22Rv1 (cell line): ENCODE measurements around the gene NGDN.

ENCODE experiments used
- H3K27ac ChIP-seq: fragments of 450-650 bp; 2 replicates; pipeline ENCODE4 v1.5.1; 2017
- ZFX ChIP-seq: fragments of 450-650 bp; IDR thresholded peaks from 2 replicates; pipeline ENCODE4 v1.6.1; 2017; ENCODE audit warnings: antibody characterized with exemption, borderline replicate concordance
- TF ChIP-seq, protein P1 (sequence below): fragments of 450-650 bp; IDR thresholded peaks from 2 replicates; pipeline ENCODE4 v1.5.1; 2017; ENCODE audit warnings: mild to moderate bottlenecking

Gene NGDN

DNA sequence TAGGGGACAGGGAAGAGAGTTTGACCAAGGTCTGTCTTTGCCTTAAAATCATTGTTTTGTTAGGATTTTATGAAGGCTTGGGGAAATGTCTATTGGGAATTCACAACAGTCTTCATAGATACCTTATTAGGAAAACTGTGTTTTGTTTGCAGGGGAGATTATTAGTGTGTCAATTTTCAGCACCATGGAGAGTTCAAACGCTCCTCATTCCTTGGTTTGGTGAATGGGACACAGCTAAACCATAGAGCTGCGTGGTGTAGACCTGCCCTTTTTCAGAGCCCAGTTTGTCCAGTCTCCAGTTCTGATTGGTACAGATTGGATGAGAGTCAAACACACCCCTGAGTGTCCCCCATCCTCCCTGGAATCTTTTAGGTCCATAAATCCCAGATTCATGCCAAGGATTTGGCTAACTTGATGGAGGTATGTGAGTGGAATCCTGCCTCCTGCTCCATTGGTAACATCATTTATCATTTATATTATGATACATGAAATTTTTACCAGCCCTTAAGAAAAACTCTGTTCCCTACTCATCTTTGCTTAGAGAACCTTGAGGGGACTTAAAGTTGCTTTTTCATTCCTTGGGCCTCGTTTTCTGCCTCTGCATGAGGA lies 12.0 kb downstream of the NGDN start:
- H3K27ac ChIP-seq: no peak overlapping the region
- no peak for TF ChIP-seq ZFX
- TF ChIP-seq, protein P1, sequence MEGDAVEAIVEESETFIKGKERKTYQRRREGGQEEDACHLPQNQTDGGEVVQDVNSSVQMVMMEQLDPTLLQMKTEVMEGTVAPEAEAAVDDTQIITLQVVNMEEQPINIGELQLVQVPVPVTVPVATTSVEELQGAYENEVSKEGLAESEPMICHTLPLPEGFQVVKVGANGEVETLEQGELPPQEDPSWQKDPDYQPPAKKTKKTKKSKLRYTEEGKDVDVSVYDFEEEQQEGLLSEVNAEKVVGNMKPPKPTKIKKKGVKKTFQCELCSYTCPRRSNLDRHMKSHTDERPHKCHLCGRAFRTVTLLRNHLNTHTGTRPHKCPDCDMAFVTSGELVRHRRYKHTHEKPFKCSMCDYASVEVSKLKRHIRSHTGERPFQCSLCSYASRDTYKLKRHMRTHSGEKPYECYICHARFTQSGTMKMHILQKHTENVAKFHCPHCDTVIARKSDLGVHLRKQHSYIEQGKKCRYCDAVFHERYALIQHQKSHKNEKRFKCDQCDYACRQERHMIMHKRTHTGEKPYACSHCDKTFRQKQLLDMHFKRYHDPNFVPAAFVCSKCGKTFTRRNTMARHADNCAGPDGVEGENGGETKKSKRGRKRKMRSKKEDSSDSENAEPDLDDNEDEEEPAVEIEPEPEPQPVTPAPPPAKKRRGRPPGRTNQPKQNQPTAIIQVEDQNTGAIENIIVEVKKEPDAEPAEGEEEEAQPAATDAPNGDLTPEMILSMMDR: no peak

DNA sequence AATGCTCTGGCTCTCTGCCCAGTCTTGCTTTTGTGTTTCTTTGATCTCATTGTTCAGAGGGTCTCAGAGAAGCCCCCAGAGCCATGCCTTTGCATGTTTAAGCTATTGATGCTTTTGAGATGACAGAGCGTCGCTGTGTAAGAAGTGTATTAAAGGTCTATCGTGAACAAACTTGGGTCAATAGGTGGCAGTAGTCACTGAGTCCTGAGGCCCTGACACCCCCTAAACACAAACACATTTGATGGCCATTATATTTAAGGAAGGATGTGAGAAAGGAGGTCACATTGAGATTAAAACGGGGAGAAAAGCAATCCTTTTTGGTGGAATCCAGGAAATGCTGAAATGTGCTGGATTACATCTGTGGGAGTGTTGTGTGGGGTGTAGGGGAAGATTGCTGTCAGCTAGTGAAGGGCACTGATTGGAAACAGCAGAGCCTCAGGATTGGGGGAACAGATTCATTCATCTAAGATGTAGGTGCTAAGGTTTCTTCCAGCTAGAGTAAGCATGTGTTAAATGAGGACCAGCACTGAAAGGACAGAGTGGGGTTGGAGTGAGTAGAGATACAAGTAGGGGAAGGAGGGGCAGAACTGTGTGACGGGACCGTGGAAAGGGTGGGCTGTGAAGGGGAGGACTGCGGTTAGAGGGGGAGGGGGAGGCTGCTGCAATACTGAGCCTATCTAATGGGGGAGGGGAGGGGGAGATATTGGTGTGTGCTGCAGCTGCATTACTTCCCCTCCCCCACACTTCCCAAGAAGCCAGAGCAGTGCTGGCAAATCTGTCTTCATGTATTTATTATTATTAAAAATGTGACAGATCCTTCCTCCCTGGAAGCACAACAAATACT lies 12.7 kb downstream of the NGDN start:
- no peak overlapping the region for H3K27ac ChIP-seq
- TF ChIP-seq, protein P1: no peak
- no peak for TF ChIP-seq ZFX

DNA sequence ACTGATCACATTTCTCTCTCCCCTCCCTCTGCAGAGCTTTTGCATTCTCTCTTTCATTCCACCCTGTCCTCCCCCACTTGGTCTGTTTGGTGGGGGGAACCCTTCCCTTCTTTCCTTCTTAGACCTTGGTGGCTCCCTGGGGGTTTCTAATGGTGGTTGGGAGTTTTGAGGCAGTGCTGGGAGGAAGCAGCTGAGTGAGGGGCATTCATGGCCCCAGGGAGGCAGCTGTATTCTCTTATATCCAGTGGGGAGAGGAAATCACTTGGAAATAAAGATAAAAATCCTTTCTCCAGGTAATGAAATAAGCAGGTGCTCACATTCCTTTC lies 13.3 kb downstream of the NGDN start:
- H3K27ac ChIP-seq: no peak overlapping the region
- TF ChIP-seq, protein P1: no peak
- TF ChIP-seq ZFX: no peak

DNA sequence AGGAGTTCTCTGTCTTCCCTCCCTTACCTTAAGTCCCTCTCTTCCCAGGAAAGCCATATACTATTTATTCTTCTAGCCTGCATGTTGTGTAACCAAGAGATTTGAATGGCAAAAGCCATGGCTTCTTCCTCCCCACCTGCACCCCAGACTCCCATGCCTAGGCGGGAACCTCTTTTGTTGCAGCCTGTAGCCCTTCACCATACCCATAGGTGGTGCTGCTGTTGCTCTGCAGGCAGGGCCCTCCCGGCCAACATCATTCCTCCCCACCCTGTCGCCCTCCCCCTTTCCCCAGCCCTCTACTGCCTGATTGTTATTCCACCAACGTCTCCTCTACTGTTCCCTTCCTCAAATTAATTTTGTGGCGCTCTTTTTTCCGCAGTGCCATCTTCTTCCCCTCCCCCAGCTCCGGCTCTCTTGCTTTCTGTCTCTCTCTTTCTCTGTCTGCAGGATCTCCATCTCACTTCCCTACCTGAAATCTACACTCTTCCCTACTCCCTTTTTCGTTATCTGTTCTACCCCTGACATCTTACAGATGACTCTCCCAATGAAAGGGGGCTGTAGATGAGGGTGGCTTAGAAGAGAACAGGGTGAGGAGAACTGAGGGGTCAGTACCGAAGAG lies 13.8 kb downstream of the NGDN start:
- H3K27ac ChIP-seq: no peak overlapping the region
- TF ChIP-seq ZFX: no peak
- TF ChIP-seq, protein P1: peak; percentile 57

DNA sequence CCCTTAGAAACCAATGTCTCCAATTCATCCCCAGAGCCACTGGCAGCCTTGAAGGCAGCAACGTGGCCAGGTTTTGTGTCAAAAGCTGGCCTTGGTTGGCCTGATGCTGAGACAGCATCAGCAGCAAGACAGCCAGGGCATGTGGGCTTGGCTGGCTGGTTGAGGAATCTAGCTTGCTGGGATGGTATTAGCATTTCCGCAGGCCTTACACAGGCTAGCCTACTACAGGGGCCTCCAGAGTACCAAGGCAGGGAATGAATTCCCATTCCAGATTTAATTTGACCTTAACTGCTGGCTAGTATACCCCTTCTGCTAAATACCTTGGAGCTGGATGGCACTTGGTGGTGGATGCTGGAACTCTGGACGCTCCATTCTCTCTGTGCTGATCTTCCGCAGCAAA lies 15.8 kb downstream of the NGDN start:
- no peak overlapping the region for H3K27ac ChIP-seq
- no peak for TF ChIP-seq ZFX
- TF ChIP-seq, protein P1: no peak

DNA sequence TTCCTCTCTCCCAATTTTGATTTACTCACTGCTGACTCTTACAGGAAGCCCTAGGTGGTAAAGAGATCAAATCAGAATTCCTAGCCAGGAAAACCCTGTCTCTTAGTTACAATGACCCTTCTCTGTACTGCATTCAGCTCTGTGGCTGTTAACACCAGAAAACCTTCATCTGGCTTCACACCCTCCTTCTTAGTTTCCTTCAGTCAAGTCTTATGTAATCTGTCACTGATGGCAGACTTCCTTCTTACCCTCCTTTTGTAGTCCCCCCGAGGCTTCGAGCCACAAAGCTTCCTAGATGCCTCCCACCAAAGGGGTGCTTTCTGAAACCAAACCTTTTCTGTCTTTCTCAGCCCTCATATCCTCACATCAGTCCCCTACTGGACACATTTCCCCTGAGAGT lies 16.5 kb downstream of the NGDN start:
- H3K27ac ChIP-seq: no peak overlapping the region
- TF ChIP-seq, protein P1: no peak
- no peak for TF ChIP-seq ZFX

DNA sequence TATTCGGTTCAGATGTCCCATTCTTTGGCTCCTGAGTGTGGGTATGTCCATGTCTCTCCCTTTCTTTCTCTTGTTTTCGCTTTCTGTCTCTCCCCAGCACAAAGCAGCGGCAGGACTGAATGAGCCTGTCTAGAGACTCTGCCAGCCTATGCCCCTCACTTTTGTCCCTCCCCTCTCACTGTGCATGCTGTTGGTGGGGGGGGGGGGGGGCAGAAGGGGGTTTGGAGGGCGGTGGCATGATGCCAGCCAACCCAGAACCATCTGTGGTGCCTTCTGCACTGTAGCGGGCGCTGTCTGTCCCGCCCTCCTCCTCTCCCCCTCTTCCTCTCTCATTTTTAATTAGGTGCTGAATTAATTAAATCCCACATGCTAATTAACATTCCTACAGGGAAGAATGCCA lies 17.7 kb downstream of the NGDN start:
- TF ChIP-seq, protein P1: no peak
- TF ChIP-seq ZFX: no peak
- no peak overlapping the region for H3K27ac ChIP-seq
